Measurements from ENCODE around the gene SMIM24. TPM values are rescaled to one million over a fixed set of nuclear protein-coding genes. Genes with fewer than 3 reads are reported as not detected.

SMIM24 gene
- total and polyA plus RNA-seq, 7 donors, result 0.10 to 0.53 (median 0.49) TPM; not detected in 4

- intact Hi-C loops (cut with DNase I), result no loop called here
- WGBS, 3 donors, result 91 to 96% (median 92%) methylated on average over 28 of the region's 28 CpGs
- no peak overlapping the region for H3K27ac ChIP-seq
- no peak overlapping the region for H3K4me3 ChIP-seq
- H3K27me3 ChIP-seq (ENCODE audit: insufficient read depth in 3 of 3, low read length in 2 of 3), result no peaks in the 10 kb centered on the region
- no peaks in the 10 kb centered on the region for H3K4me1 ChIP-seq
- ATAC-seq (no peak), DNase-seq (no peak)
- H3K9me3 ChIP-seq, result no peaks in the 10 kb centered on the region
- TF ChIP-seq CTCF (IDR thresholded peaks at IDR 0.05), result no peak
- peaks cover 0 to 62% of the 10 kb centered on the region in 2 donors for H3K36me3 ChIP-seq (ENCODE audit: insufficient read depth in 1 of 2, low read depth in 1 of 2)
These were observed 46.3 kb upstream of the SMIM24 start for GRCh38 chr19:3526507-3527237.

GRCh38 chr19:3524904-3525451 lies 44.7 kb upstream of the SMIM24 start:
- intact Hi-C loops (cut with DNase I), result no loop called here
- no peaks in the 10 kb centered on the region for H3K4me1 ChIP-seq
- WGBS, 3 donors, result 88 to 92% (median 91%) methylated on average over 20 of the region's 20 CpGs
- no peak for TF ChIP-seq CTCF (IDR thresholded peaks at IDR 0.05)
- H3K36me3 ChIP-seq (ENCODE audit: insufficient read depth in 1 of 2, low read depth in 1 of 2), result peaks cover 0 to 49% of the 10 kb centered on the region in 2 donors
- H3K4me3 ChIP-seq, result no peak overlapping the region
- ATAC-seq (no peak), DNase-seq (no peak)
- no peak overlapping the region for H3K27ac ChIP-seq
- H3K9me3 ChIP-seq, result no peaks in the 10 kb centered on the region
- no peaks in the 10 kb centered on the region for H3K27me3 ChIP-seq (ENCODE audit: insufficient read depth in 3 of 3, low read length in 2 of 3)

GRCh38 chr19:3524078-3524842 lies 43.9 kb upstream of the SMIM24 start:
- intact Hi-C loops (cut with DNase I), result no loop called here

GRCh38 chr19:3523361-3524077 lies 43.2 kb upstream of the SMIM24 start:
- 85 to 95% (median 91%) methylated on average over 21 of the region's 21 CpGs for WGBS, 3 donors
- Histone ChIP-seq H3K9me3 (no peaks in the 10 kb centered on the region), H3K27ac (no peak overlapping the region), H3K36me3 (ENCODE audit: insufficient read depth in 1 of 2, low read depth in 1 of 2) (peaks cover 0 to 54% of the 10 kb centered on the region in 2 donors), H3K4me3 (no peak overlapping the region), H3K4me1 (no peaks in the 10 kb centered on the region), H3K27me3 (ENCODE audit: insufficient read depth in 3 of 3, low read length in 2 of 3) (no peaks in the 10 kb centered on the region)
- DNase-seq (no peak), ATAC-seq (no peak)
- TF ChIP-seq CTCF (IDR thresholded peaks at IDR 0.05), result no peak
- intact Hi-C loops (cut with DNase I), result no loop called here

More at GRCh38 chr19:3524078-3524842, 43.9 kb upstream of the SMIM24 start:
- Histone ChIP-seq H3K9me3 (no peaks in the 10 kb centered on the region), H3K4me1 (no peaks in the 10 kb centered on the region), H3K27me3 (ENCODE audit: insufficient read depth in 3 of 3, low read length in 2 of 3) (no peaks in the 10 kb centered on the region), H3K36me3 (ENCODE audit: insufficient read depth in 1 of 2, low read depth in 1 of 2) (peaks cover 0 to 54% of the 10 kb centered on the region in 2 donors), H3K27ac (no peak overlapping the region), H3K4me3 (no peak overlapping the region)
- DNase-seq (no peak), ATAC-seq (no peak)
- TF ChIP-seq CTCF (IDR thresholded peaks at IDR 0.05), result no peak
- 93 to 95% (median 93%) methylated on average over 33 of the region's 33 CpGs for WGBS, 3 donors
